IPS DF 6.9 (cell line): ENCODE data around the gene SLFN11.
A peak's percentile ranks its signal among the peaks of the same experiment; 100 is the strongest.
"Not testable (repeated sequence)": the region's sequence is repeated elsewhere in the genome, so short reads cannot be mapped to it uniquely, and the experiment has no call there.

ENCODE experiments used
- DNase-seq: peaks from one replicate; pipeline ENCODE4 v3.0.0-alpha.2; 2013; ENCODE audit warnings: low read depth, low spot score
- H3K27ac ChIP-seq: one replicate; pipeline ENCODE4 v1.5.1; 2013; ENCODE audit warnings: low read length, control low read depth
- H3K27me3 ChIP-seq: 2 replicates; pipeline ENCODE4 v1.6.1; 2013; ENCODE audit warnings: mild to moderate bottlenecking, low read length; ENCODE audit not compliant: control insufficient read depth, insufficient read depth
- H3K36me3 ChIP-seq: 2 replicates; pipeline ENCODE4 v1.6.1; 2013; ENCODE audit warnings: low read length; ENCODE audit not compliant: control insufficient read depth, insufficient read depth
- H3K4me1 ChIP-seq: 2 replicates; pipeline ENCODE4 v1.6.1; 2013; ENCODE audit warnings: low read length; ENCODE audit not compliant: control insufficient read depth, insufficient read depth
- H3K4me3 ChIP-seq: 2 replicates; pipeline ENCODE4 v1.5.1; 2013; ENCODE audit warnings: mild to moderate bottlenecking, low read length
- H3K9me3 ChIP-seq: 2 replicates; pipeline ENCODE4 v1.6.1; 2013; ENCODE audit warnings: low read length, inconsistent platforms; ENCODE audit not compliant: control insufficient read depth, insufficient read depth
- WGBS: extraction: QIAGEN DNeasy Blood & Tissue Kit; methylation state at CpG from one replicate; pipeline ENCODE4 v1.1.7; 2013; ENCODE audit warnings: mixed read lengths, missing lambda C conversion rate; ENCODE audit not compliant: insufficient read length, insufficient coverage; 5-methylcytosine and 5-hydroxymethylcytosine counted together

The SLFN11 gene

DNA sequence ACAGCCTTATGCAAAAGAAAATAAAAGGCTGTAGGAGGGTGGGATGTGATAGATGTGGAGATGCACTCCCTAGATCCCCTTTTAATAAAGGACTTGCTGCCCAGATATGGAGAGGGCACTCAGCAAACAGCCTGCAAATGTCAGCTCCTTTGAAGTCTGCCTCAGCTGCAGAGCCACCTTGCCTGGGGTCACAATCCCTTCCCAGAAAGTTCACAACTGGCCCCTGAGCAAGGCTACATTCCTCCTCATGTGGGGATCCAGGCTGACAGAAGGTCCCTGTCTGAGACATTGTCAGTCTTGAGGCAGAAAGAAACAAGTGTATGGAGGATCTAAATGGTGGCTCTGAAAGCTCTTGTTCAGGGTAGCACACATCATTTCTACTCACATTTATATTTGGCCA, 36.1 kb downstream of the SLFN11 start:
- H3K9me3 ChIP-seq, result no peaks in the 10 kb centered on the region
- no peaks in the 10 kb centered on the region for H3K36me3 ChIP-seq
- no peaks in the 10 kb centered on the region for H3K4me1 ChIP-seq
- H3K4me3 ChIP-seq, result no peak overlapping the region
- DNase-seq, result no peak
- no peak overlapping the region for H3K27ac ChIP-seq
- H3K27me3 ChIP-seq, result no peaks in the 10 kb centered on the region

DNA sequence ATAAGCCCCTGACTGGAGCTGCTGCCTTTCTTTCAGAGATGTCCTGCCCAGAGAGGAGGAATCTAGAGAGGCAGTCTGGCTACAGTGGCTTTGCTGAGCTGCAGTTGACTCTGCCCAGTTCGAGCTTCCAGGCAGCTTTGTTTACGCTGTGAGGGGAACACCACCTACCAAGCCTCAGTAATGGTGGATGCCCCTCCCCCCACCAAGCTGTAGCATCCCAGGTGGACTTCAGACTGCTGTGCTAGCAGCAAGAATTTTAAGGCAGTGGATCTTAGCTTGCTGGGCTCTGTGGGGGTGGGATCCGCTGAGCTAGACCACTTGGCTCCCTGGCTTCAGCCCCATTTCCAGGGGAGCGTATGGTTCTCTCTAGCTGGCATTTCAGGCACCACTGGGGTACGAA, 39.8 kb downstream of the SLFN11 start:
- H3K27me3 ChIP-seq, H3K4me3 ChIP-seq, H3K27ac ChIP-seq, H3K9me3 ChIP-seq, H3K36me3 ChIP-seq, DNase-seq, H3K4me1 ChIP-seq: not testable (repeated sequence)
- no CpG with 5 or more reads among the region's 5 CpGs for WGBS

DNA sequence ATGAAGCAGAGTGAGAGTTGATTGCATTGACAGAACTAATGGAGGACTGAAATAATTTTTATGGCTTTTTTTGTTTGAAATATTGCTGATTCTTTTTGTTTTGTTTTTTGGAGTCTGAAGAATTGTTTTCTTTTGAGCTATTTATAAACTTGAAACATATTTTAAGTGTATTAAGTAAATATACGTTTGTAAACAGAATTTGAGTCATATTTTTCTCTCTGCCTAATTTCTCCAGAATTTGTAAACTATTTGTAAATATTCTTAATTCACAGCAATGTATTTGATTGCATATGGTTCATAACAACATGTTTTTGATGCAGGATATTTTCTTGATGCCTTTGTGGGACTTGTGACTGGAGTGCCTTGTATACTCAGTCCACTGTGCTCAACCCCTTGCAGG, 50.7 kb downstream of the SLFN11 start:
- DNase-seq, result no peak
- Histone ChIP-seq H3K4me3 (no peak overlapping the region), H3K27ac (no peak overlapping the region), H3K4me1 (no peaks in the 10 kb centered on the region), H3K36me3 (no peaks in the 10 kb centered on the region), H3K27me3 (no peaks in the 10 kb centered on the region), H3K9me3 (peaks cover 2% of the 10 kb centered on the region; the same call in 1 of the 2 replicates)
- no CpG with 5 or more reads among the region's 1 CpG for WGBS

DNA sequence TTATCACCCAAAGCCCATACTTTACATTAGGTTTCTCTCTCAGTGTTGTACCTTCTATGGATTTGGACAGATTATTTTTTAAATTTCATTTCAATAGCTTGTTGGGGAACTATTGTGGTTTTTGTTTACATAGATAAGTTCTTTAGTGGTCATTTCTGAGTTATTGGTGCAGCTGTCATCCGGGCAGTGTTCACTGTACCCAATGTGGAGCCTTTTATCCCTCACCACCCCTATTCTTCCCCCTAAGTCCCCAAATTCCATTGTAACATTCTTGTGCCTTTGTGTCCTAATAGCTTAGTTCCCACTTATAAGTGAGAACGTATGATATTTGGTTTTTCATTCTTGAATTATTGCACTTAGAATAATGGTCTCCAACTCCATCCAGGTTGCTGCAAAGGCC, 57.5 kb downstream of the SLFN11 start:
- WGBS, result no CpG with 5 or more reads among the region's 2 CpGs
- DNase-seq, result no peak
- peaks cover 5% of the 10 kb centered on the region; the same call in 1 of the 2 replicates for H3K27me3 ChIP-seq

DNA sequence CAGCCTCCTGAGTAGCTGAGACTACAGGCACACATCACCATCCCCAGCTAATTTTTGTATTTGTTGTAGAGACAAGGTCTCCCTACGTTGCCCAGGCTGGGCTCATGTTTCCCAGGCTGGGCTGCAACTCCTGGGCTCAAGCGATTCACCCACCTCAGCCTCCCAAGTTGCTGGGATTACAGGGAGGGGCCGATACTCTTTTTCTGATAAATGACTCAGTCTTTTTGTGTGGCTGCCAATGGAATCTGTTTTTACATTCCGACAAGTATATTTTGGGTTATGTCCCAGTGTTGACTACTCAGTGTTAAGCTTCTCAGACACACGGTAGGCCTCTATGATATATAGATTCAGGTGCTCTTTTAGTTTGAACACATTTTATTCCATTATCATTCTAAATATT, 58.1 kb downstream of the SLFN11 start:
- H3K9me3 ChIP-seq, result no peaks in the 10 kb centered on the region
- H3K4me3 ChIP-seq, result no peak overlapping the region
- peaks cover 5% of the 10 kb centered on the region; the same call in 1 of the 2 replicates for H3K27me3 ChIP-seq
- no CpG with 5 or more reads among the region's 5 CpGs for WGBS
- peaks cover 4% of the 10 kb centered on the region for H3K4me1 ChIP-seq
- no peak overlapping the region for H3K27ac ChIP-seq
- H3K36me3 ChIP-seq, result no peaks in the 10 kb centered on the region
- no peak for DNase-seq

More for the DNA sequence above, 57.5 kb downstream of the SLFN11 start:
- Histone ChIP-seq H3K36me3 (no peaks in the 10 kb centered on the region), H3K4me3 (no peak overlapping the region), H3K27ac (no peak overlapping the region), H3K4me1 (peaks cover 4% of the 10 kb centered on the region), H3K9me3 (no peaks in the 10 kb centered on the region)

DNA sequence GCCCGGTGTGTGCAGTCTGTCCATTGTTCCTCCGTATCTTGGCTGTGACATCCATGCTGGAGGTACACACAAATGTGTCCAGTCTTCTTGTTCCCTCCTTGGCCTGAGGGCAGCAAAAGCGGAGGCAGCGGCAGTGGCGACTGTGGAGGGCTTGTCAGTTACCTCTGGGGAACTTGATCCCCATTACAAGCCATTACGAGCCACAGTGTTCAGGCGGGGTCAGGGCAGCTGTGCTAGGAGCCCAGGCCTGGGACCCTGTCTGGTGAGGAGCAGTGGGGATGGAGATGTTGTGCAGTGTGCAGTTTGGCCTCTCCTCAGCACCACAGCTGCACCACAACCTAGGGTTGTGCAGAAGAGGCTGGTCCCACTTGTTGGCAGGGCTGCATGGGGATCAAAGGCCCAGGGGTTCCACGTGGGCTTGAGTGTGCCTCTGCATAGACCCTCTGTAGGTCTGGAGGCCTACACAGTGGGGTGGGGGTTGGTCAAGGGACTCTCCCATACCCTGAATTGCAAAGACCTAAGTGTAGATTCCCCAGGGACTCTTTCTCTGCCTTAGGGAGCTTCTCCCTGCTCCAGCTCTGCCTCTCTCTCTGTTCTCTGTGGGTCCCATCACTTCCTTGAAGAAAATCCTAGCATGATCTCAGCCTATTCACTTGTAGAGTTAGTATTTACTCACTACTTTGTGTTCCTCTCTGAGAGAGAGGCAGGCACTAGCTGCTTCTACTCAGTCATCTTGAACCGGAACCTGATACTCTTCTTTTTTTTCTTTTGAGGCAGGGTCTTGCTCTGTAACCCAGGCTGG, 58.8 kb downstream of the SLFN11 start:
- H3K4me1 ChIP-seq, result peaks cover 4% of the 10 kb centered on the region
- no peaks in the 10 kb centered on the region for H3K9me3 ChIP-seq
- H3K27ac ChIP-seq, result no peak overlapping the region
- no peak overlapping the region; the same call in 1 of the 2 replicates for H3K4me3 ChIP-seq
- no peaks in the 10 kb centered on the region for H3K36me3 ChIP-seq
- no peak for DNase-seq
- peaks cover 5% of the 10 kb centered on the region; the same call in 1 of the 2 replicates for H3K27me3 ChIP-seq
- WGBS, result no CpG with 5 or more reads among the region's 9 CpGs

DNA sequence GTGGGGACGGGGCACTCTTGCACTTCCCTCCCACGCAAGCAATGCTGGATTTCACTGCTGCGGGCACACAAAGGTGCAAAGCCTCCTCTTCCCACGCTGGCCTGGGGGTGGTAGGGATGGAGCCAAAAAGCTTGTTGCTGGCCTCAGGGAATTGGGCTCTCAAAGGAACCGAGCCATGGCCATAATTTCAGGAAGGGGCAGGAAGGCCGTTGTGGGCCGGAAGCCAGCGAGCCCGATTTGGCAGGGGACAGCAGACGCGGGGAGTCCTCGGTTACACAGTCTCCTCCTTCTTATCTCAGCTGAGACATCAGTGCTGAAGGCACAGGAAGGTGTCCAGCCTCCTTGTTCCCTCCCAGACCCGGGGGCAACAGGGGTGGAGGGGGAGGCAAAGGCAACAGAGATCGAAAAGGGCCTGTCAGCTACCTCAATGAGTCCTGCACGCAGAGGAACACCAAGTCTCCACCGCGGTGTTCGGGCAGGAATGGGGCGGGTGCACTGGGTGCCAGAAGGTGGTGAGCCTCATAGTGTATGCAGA, 59.5 kb downstream of the SLFN11 start:
- Histone ChIP-seq H3K4me3 (peak overlapping the region; percentile 62; the same call in 1 of the 2 replicates), H3K4me1 (peaks cover 4% of the 10 kb centered on the region), H3K27ac (no peak overlapping the region), H3K27me3 (peaks cover 5% of the 10 kb centered on the region; the same call in 1 of the 2 replicates), H3K9me3 (no peaks in the 10 kb centered on the region), H3K36me3 (no peaks in the 10 kb centered on the region)
- no peak for DNase-seq
- WGBS, result no CpG with 5 or more reads among the region's 19 CpGs

DNA sequence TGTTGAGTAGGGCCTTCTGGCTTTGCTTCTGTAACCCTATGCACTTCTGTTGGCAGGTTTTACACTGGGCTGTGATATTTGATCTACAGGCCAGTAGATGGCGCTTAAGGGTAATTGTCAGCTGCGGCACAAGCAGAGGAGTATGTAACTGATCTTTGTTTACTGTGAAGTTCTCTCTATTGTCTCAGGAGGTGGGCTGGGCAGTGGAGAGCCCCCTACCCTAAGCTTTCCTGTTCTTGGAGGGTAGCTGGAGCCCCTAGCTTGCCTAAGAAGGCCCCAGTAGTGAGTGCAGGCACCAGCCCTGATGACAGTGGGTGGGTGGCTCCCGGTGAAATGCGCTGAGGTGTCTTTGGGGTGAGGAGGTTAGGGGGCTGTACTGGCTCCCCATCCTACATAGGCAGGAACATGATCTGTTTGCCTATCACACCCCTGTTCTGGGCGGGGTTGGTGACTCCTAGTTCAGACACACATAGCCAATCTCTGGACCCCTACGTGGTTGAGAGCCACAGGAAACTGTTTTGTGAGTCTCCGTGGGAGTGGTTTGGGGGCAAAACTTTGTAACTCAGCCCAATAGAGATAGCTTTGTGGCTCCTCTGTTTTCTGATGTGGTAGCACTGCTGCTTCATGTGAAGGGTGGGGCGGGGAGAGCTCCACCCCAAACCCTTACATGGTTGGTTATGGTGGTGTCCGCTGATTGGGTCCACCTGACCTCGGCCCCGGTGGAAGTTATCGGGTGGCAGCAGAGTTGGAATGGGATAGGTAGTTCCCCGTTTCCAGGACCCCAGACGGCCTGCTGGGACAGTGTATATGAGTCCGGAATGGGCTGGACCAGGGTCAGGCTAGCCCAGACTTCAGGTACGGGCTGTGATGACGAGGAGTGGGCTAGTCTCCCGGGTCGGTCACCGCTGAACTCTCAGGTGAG, 60.4 kb downstream of the SLFN11 start:
- DNase-seq, result no peak
- no peak overlapping the region for H3K27ac ChIP-seq
- no CpG with 5 or more reads among the region's 20 CpGs for WGBS

DNA sequence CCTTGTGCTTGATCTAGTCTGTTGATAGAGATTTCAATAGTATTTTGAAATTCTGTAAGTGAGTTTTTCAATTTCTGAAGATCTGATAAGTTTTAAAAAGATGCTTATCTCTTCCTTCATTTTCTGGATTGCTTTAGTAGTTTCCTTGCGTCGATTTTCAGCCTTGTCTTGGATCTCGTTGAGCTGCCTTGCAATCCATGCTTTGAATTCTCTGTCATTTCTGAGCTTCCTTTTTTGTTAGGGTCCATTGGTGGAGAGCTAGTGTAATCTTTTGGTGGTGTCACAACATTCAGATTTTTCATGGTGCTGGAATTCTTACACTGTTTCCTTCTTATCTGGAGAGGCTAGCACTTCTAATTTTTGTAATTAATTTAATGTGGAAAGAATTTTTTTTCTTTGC, 61.1 kb downstream of the SLFN11 start:
- Histone ChIP-seq H3K27me3 (peaks cover 5% of the 10 kb centered on the region; the same call in 1 of the 2 replicates), H3K4me3 (no peak overlapping the region), H3K9me3 (no peaks in the 10 kb centered on the region), H3K27ac (no peak overlapping the region), H3K36me3 (no peaks in the 10 kb centered on the region), H3K4me1 (peaks cover 4% of the 10 kb centered on the region)
- DNase-seq, result no peak
- no CpG with 5 or more reads among the region's 3 CpGs for WGBS

More for the DNA sequence above, 60.4 kb downstream of the SLFN11 start:
- H3K27me3 ChIP-seq, result peaks cover 5% of the 10 kb centered on the region; the same call in 1 of the 2 replicates
- H3K9me3 ChIP-seq, result no peaks in the 10 kb centered on the region
- peak overlapping the region; percentile 62; the same call in 1 of the 2 replicates for H3K4me3 ChIP-seq
- peaks cover 4% of the 10 kb centered on the region for H3K4me1 ChIP-seq
- no peaks in the 10 kb centered on the region for H3K36me3 ChIP-seq

DNA sequence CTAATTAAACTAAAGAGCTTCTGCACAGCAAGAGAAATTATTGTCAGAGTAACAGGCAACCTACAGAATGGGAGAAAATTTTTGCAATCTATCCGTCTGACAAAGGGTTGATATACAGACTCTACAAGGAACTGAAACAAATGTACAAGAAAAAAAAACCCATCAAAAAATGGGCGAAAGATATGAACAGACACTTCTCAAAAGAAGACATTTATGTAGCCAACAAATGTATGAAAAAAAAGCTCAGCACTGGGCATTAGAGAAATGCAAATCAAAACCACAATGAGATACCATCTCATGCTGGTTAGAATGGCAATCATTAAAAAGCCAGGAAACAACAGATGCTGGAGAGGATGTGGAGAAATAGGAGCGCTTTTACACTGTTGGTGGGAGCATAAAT, 64.1 kb downstream of the SLFN11 start:
- WGBS, result no CpG with 5 or more reads among the region's 3 CpGs
- not testable (repeated sequence) for H3K27me3 ChIP-seq

More for the DNA sequence above, 64.1 kb downstream of the SLFN11 start:
- DNase-seq, H3K36me3 ChIP-seq, H3K27ac ChIP-seq, H3K4me1 ChIP-seq, H3K4me3 ChIP-seq, H3K9me3 ChIP-seq: not testable (repeated sequence)
